Measurements from ENCODE around the gene WDTC1.

Gene WDTC1

DNA sequence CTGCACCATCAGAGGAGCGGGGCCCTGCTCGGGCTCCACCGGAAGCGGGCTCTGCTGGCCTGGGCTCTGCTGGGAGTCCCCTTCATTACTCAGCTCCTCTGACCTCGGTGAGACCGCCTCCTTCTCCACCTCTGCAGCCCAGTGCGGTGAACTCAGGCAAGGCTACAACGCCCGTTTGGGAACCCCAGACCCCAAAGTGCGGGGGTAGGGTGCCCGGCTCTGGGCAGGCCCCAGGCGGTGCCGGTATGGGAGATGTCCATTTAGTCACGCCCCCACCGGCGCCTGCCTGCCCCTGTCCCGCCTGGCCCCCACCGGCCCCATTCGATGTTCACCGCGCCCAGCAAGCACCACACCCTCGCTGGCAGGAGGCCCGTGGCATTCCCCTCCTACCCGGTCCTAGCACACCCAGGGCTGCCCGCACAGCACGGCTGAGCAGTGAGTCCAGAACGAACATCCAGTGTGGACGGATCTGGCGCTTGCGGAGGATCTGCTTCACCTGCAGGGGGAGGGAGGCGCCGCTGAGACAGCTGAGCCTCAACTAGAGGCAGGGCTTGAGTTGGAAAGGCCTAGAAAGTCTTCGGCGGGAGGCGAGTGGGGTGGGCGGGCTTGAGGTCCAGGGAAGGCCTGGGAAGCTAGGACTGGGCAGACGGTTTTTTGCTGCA, 122.3 kb downstream of the WDTC1 start:
- DNase-seq (ENCODE audit: low spot score) = peak; percentile 40

DNA sequence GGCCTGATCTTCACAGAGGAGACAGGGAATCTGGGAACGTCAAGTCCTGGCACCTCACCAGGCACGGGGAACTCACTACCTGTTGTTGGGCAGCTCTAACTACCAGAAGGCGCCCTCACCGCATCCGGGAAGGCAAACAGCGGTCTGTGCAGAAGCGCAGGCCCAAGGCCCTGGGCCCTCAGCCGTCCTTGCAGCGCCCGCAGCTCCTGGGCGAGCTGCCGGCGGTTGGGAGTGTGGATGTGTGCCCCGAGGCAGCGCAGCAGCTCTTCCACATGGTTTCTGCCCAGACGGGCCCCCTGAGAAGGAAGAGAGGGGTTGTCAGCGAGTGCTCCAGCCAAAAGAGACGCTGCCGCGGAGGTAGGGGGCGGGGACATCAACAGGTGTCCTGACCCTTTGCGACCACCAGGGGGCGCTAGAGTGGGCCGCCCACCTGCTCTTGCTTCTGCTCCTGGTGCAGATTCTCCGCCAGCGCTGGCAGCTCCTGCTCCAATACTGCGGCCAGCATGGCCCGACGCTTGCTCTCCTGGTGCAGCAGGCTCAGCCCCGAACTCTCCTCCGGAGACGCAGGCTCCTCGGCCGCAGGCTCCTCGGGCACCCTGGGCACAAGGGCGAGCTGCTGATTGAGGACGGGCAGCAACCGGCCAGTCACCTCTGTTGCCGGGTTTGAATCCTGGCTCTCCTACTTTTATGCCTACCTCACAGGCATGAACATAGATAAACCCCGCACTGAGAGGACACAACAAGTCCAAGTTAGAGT, 123.0 kb downstream of the WDTC1 start:
- peak; percentile 81 for DNase-seq (ENCODE audit: low spot score)

Data from CD4-positive, alpha-beta T cell treated with Interleukin-15 for 4 hours (primary cell).